A549 (cell line): Measurements from ENCODE around the gene IL1RAP. TPM values are rescaled to one million over a fixed set of nuclear protein-coding genes. Genes with fewer than 3 reads are reported as not detected.

Experiments used
- ATAC-seq, 2 experiments: fragments of 200-7000 bp in 1 of 2; fragments of >200 bp in 1 of 2; cut with Nextera tagmentation in 1 of 2; cut with Tn5 transposase in 1 of 2; 3 replicates each; pipeline versions ENCODE4 v1.8.0 to v1.9.1; 2018 to 2020; ENCODE audit warnings: mild to moderate bottlenecking in 1 of 2, moderate library complexity in 1 of 2
- CTCF ChIA-PET: fragments of 300-600 bp; sonication (Branson Sonifier 250); formaldehyde crosslinking; extraction: SDS; loops from one replicate; lab custom pipeline; 2021; ENCODE audit warnings: antibody characterized with exemption, inconsistent platforms; lab: Yijun Ruan, JAX
- POLR2A ChIA-PET: fragments of 350-600 bp; formaldehyde crosslinking; extraction: SDS; loops from one replicate; lab custom pipeline; 2021; ENCODE audit warnings: antibody characterized with exemption, inconsistent platforms; lab: Yijun Ruan, JAX
- DNase-seq, 2 experiments: peaks; one replicate each; pipeline versions ENCODE4 v3.0.0 to v3.0.0-alpha.2; 2011 to 2016; ENCODE audit warnings: low read depth in 1 of 2, low spot score in 1 of 2
- FAIRE-seq: peaks from 2 replicates; lab custom pipeline; 2011; peaks lifted over from hg19 to GRCh38; lab: Jason Lieb, UNC
- H3K27ac ChIP-seq, 2 experiments: fragments of >200 bp; sonication (Bioruptor Twin); formaldehyde crosslinking; 3 replicates each; pipeline ENCODE4 v1.5.1; 2016 to 2017
- H3K4me1 ChIP-seq: fragments of >200 bp; sonication (Bioruptor Twin); formaldehyde crosslinking; 3 replicates; pipeline ENCODE4 v1.6.1; 2016
- H3K4me2 ChIP-seq: fragments of >200 bp; sonication (Bioruptor Twin); formaldehyde crosslinking; 3 replicates; pipeline ENCODE4 v1.6.1; 2016
- H3K4me3 ChIP-seq: fragments of >200 bp; sonication (Bioruptor Twin); formaldehyde crosslinking; 3 replicates; pipeline ENCODE4 v1.5.1; 2016
- H3K9me3 ChIP-seq: fragments of >200 bp; sonication (Bioruptor Twin); formaldehyde crosslinking; 3 replicates; pipeline ENCODE4 v1.6.1; 2016
- ATOH8 ChIP-seq: fragments of 250-450 bp; sonication (Bioruptor Pico); IDR thresholded peaks from 2 replicates; pipeline ENCODE4 v1.5.0; 2020; ENCODE audit warnings: low read depth, mild to moderate bottlenecking, moderate library complexity
- BHLHE40 ChIP-seq: IDR thresholded peaks from 2 replicates; pipeline ENCODE4 v1.6.1; 2012; ENCODE audit warnings: low read depth, low read length, inconsistent platforms
- CBX2 ChIP-seq: fragments of 200-600 bp; sonication (generic); IDR thresholded peaks from 2 replicates; pipeline ENCODE4 v1.6.1; 2016; ENCODE audit warnings: low read depth, mild to moderate bottlenecking, borderline replicate concordance
- E2F6 ChIP-seq: IDR thresholded peaks from 2 replicates; pipeline ENCODE4 v1.6.1; 2012; ENCODE audit warnings: low read depth, borderline replicate concordance
- ELK1 ChIP-seq: fragments of 150-350 bp; IDR thresholded peaks from 2 replicates; pipeline ENCODE4 v1.6.1; 2014; ENCODE audit warnings: low read depth, mild to moderate bottlenecking, low read length
- EP300 ChIP-seq, 2 experiments: fragments of >200 bp; sonication (Bioruptor Twin); formaldehyde crosslinking; IDR thresholded peaks; 2 replicates in 1 of 2; 3 replicates in 1 of 2; pipeline ENCODE4 v1.6.1; 2016 to 2017
- FOSL2 ChIP-seq, 2 experiments: fragments of 450-650 bp in 1 of 2; fragments of >200 bp in 1 of 2; sonication (Bioruptor Twin) in 1 of 2; formaldehyde crosslinking; IDR thresholded peaks; 2 replicates each; pipeline versions ENCODE4 v1.5.0 to v1.6.1; 2016 to 2020; ENCODE audit warnings: mild to moderate bottlenecking in 1 of 2, moderate library complexity in 1 of 2
- KDM5A ChIP-seq: fragments of 200-600 bp; sonication (generic); IDR thresholded peaks from 2 replicates; pipeline ENCODE4 v1.6.1; 2016; ENCODE audit warnings: antibody characterized with exemption, mild to moderate bottlenecking
- MAFK ChIP-seq: fragments of 450-650 bp; IDR thresholded peaks from 2 replicates; pipeline ENCODE4 v1.6.1; 2014; ENCODE audit not compliant: partially characterized antibody
- MAX ChIP-seq: IDR thresholded peaks from 2 replicates; pipeline ENCODE4 v1.6.1; 2012
- MYC ChIP-seq: IDR thresholded peaks from 2 replicates; pipeline ENCODE4 v1.6.1; 2012; ENCODE audit warnings: mild to moderate bottlenecking, inconsistent platforms, low read length, improper control_type of control experiment, borderline replicate concordance
- NFE2L2 ChIP-seq: fragments of 150-350 bp; conservative IDR thresholded peaks from 2 replicates; pipeline ENCODE4 v1.6.1; 2014; ENCODE audit warnings: low read length
- PBX3 ChIP-seq: IDR thresholded peaks from 2 replicates; pipeline ENCODE4 v1.6.1; 2012
- REST ChIP-seq: fragments of 200-600 bp; sonication (generic); IDR thresholded peaks from 2 replicates; pipeline ENCODE4 v1.6.1; 2016; ENCODE audit warnings: antibody characterized with exemption, mild to moderate bottlenecking, moderate library complexity
- SMC3 ChIP-seq: fragments of >200 bp; sonication (Bioruptor Twin); formaldehyde crosslinking; IDR thresholded peaks from 3 replicates; pipeline ENCODE4 v1.6.1; 2018; ENCODE audit warnings: inconsistent platforms
- SREBF2 ChIP-seq: fragments of 450-650 bp; IDR thresholded peaks from 2 replicates; pipeline ENCODE4 v1.6.1; 2014; ENCODE audit warnings: mild to moderate bottlenecking, moderate library complexity
- TFCP2L1 ChIP-seq: fragments of 250-450 bp; sonication (Bioruptor Pico); IDR thresholded peaks from 2 replicates; pipeline ENCODE4 v1.5.0; 2021; ENCODE audit warnings: mild to moderate bottlenecking
- USF2 ChIP-seq: fragments of 450-650 bp; IDR thresholded peaks from 2 replicates; pipeline ENCODE4 v1.6.1; 2014; ENCODE audit warnings: antibody characterized with exemption
- ZNF302 ChIP-seq: fragments of 250-450 bp; sonication (Bioruptor Pico); IDR thresholded peaks from 2 replicates; pipeline ENCODE4 v1.9.0; 2021; ENCODE audit warnings: inconsistent platforms, mild to moderate bottlenecking, moderate library complexity
- WGBS: methylation state at CpG from one replicate; pipeline ENCODE4 v1.1.6; 2017; ENCODE audit errors: missing lambda C conversion rate; 5-methylcytosine and 5-hydroxymethylcytosine counted together
- polyA plus RNA-seq, 4 experiments: library from polyadenylated mRNA; depleted of rRNA in 3 of 4; stranded (reverse); fragments of >200 nt; fragmentation: RNase III in 1 of 4; extraction: RNeasy Plus Mini Kit Qiagen cat#74134 plus additional on column Dnase treatment in 1 of 4; gene quantifications; 2 replicates in 3 of 4; 3 replicates in 1 of 4; pipeline ENCODE4 v1.2.3, GENCODE V29; 2011 to 2017

The IL1RAP gene
- polyA plus RNA-seq, 2 of the 4 experiments (the other 2 are of a cell fraction): 3.9 to 18.5 TPM

- TF ChIP-seq REST (no peak), ELK1 (no peak)
Observed at GRCh38 chr3:190585805-190586630, 72.1 kb downstream of the IL1RAP start (continued).

- Histone ChIP-seq H3K4me3 (no peak overlapping the region), H3K4me2 (peak overlapping the region; percentile 73), H3K4me1 (peaks cover 37% of the 10 kb centered on the region), H3K9me3 (no peaks in the 10 kb centered on the region), H3K27ac (peak overlapping the region; percentile 84 to 92)
- ChIA-PET CTCF (interaction anchor here (0.5 to 1.5 kb wide), 2 partner anchors 19 to 355 kb away, joined by 3 to 4 read pairs; no protein-coding TSS in a partner anchor), POLR2A (no interaction called here)
- TF ChIP-seq KDM5A (no peak), MAFK (peak; percentile 49), EP300 (IDR thresholded peaks at IDR 0.05) (no peak), NFE2L2 (0 out of 2 replicates have a peak, but pooled peaks have one; percentile 26), ZNF302 (CRISPR knock-in tag) (no peak), MAX (peak; percentile 59; the same call in 1 of the 2 replicates), ATOH8 (CRISPR knock-in tag) (0 out of 2 replicates have a peak, but pooled peaks have one; percentile 49), PBX3 (no peak), SMC3 (no peak), BHLHE40 (no peak), CBX2 (no peak), FOSL2 (IDR thresholded peaks at IDR 0.05) (no peak), FOSL2 (CRISPR knock-in tag; IDR thresholded peaks at IDR 0.05) (peak; percentile 37), TFCP2L1 (peak; percentile 29; the same call in 1 of the 2 replicates), SREBF2 (no peak), E2F6 (0 out of 2 replicates have a peak, but pooled peaks have one; percentile 46), MYC (no peak), ELK1 (no peak), USF2 (no peak), REST (no peak)
- peak; percentile 31 to 51 for DNase-seq
- WGBS: 41% methylated on average over 4 of the region's 4 CpGs
- peak; percentile 80 for ATAC-seq
- no peak for FAIRE-seq
Observed at GRCh38 chr3:190586631-190587011, 72.7 kb downstream of the IL1RAP start.
